ENCODE data around the gene SRPK3.
"Not testable (repeated sequence)": the region's sequence is repeated elsewhere in the genome, so short reads cannot be mapped to it uniquely, and the experiment has no call there.

Gene SRPK3

GRCh38 chrX:153746991-153747390 lies 33.9 kb upstream of the SRPK3 start:
- DNase-seq, result not testable (repeated sequence)

GRCh38 chrX:153749017-153749416 lies 31.8 kb upstream of the SRPK3 start:
- not testable (repeated sequence) for DNase-seq

GRCh38 chrX:153750127-153750774 lies 30.6 kb upstream of the SRPK3 start:
- no peak for DNase-seq

- no peak for DNase-seq
These were observed 25.7 kb upstream of the SRPK3 start for GRCh38 chrX:153755136-153755535.

- DNase-seq, result no peak
These were observed 19.0 kb upstream of the SRPK3 start for GRCh38 chrX:153761863-153762262.

- no peak for DNase-seq
These were observed 18.1 kb upstream of the SRPK3 start for GRCh38 chrX:153762626-153763173.

- DNase-seq, result no peak
These were observed 17.4 kb upstream of the SRPK3 start for GRCh38 chrX:153763298-153763932.

- DNase-seq, result peak; percentile 63
These were observed 16.7 kb upstream of the SRPK3 start, which contains the start of gene PLXNB3 for GRCh38 chrX:153763989-153764755. PLXNB3 (plus strand) TSS chrX:153764249; CDS start chrX:153765536, 1,287 bp downstream.

- DNase-seq, result no peak
These were observed 16.1 kb upstream of the SRPK3 start for GRCh38 chrX:153764786-153765137.

- no peak for DNase-seq
These were observed 15.4 kb upstream of the SRPK3 start for GRCh38 chrX:153765138-153766079.

GRCh38 chrX:153766098-153766817 lies 14.6 kb upstream of the SRPK3 start:
- DNase-seq, result no peak

- DNase-seq, result no peak
These were observed 13.8 kb upstream of the SRPK3 start for GRCh38 chrX:153766871-153767673.

- DNase-seq, result no peak
These were observed 13.2 kb upstream of the SRPK3 start for GRCh38 chrX:153767674-153768055.

- DNase-seq, result no peak
These were observed 12.3 kb upstream of the SRPK3 start for GRCh38 chrX:153768311-153769157.

- DNase-seq, result no peak
These were observed 11.5 kb upstream of the SRPK3 start for GRCh38 chrX:153769158-153769864.

GRCh38 chrX:153769865-153770600 lies 10.8 kb upstream of the SRPK3 start:
- DNase-seq, result no peak

- DNase-seq, result no peak
These were observed 10.0 kb upstream of the SRPK3 start for GRCh38 chrX:153770601-153771414.
